AG04450 (cell line): ENCODE data around the gene DNAH8. TPM values are rescaled to one million over a fixed set of nuclear protein-coding genes. Genes with fewer than 3 reads are reported as not detected.

Experiments
- CTCF ChIA-PET: fragments of 300-600, 350-600 bp; formaldehyde crosslinking; extraction: SDS; loops from one replicate; lab custom pipeline; 2022; ENCODE audit warnings: antibody characterized with exemption, inconsistent platforms; lab: Charles Lee
- POLR2A ChIA-PET: fragments of 350-600 bp; formaldehyde crosslinking; extraction: SDS; loops from one replicate; lab custom pipeline; 2021; ENCODE audit warnings: antibody characterized with exemption, inconsistent platforms; lab: Yijun Ruan, JAX
- DNase-seq: peaks from one replicate; pipeline ENCODE4 v3.0.0-alpha.2; 2011; ENCODE audit warnings: low read depth, low spot score
- H3K27ac ChIP-seq: one replicate; pipeline ENCODE4 v1.5.1; 2012; ENCODE audit warnings: low read depth, low read length, control low read depth
- H3K27me3 ChIP-seq: one replicate; pipeline ENCODE4 v1.6.0; 2012; ENCODE audit warnings: low read length; ENCODE audit not compliant: control insufficient read depth, insufficient read depth
- H3K4me3 ChIP-seq: 2 replicates; pipeline ENCODE4 v1.5.1; 2011; ENCODE audit warnings: mild to moderate bottlenecking, low read depth, low read length, control low read depth
- H3K9me3 ChIP-seq: 2 replicates; pipeline ENCODE4 v1.5.1; 2012; ENCODE audit warnings: low read length; ENCODE audit not compliant: control insufficient read depth, insufficient read depth
- polyA plus RNA-seq: library from polyadenylated mRNA; depleted of rRNA; stranded (reverse); fragments of >200 nt; gene quantifications from 2 replicates; pipeline ENCODE4 v1.2.3, GENCODE V29; 2011
- TF ChIP-seq, protein P1 (sequence below): IDR thresholded peaks from 2 replicates; pipeline ENCODE4 v1.5.1; 2011; ENCODE audit warnings: low read depth, low read length, control low read depth, inconsistent platforms

DNAH8 gene
- polyA plus RNA-seq, 1 experiment = not detected

DNA sequence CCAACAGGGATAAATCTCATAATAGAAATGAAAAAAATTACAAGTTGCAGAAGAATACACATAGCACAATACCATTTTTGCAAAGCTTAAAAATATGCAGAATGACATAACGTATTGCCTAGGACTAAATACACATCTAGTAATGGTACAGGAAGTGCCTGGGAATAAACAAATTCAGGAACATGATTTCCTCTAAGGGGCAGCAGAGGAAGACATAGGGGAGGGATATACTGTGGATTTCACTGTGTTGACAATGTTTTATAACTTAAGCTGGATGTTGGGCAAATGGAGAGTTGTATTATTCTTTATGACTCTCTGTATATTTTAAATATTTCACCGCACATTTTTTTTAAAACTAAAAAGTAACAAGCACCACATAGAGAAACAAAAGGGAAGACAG lies 6.6 kb upstream of the DNAH8 start:
- H3K27me3 ChIP-seq = peaks cover 6% of the 10 kb centered on the region
- no peak overlapping the region for H3K4me3 ChIP-seq
- no peak for DNase-seq
- H3K9me3 ChIP-seq = no peaks in the 10 kb centered on the region; the same call in 1 of the 2 replicates
- CTCF ChIA-PET = no interaction called here
- POLR2A ChIA-PET = no interaction called here
- TF ChIP-seq, protein P1, sequence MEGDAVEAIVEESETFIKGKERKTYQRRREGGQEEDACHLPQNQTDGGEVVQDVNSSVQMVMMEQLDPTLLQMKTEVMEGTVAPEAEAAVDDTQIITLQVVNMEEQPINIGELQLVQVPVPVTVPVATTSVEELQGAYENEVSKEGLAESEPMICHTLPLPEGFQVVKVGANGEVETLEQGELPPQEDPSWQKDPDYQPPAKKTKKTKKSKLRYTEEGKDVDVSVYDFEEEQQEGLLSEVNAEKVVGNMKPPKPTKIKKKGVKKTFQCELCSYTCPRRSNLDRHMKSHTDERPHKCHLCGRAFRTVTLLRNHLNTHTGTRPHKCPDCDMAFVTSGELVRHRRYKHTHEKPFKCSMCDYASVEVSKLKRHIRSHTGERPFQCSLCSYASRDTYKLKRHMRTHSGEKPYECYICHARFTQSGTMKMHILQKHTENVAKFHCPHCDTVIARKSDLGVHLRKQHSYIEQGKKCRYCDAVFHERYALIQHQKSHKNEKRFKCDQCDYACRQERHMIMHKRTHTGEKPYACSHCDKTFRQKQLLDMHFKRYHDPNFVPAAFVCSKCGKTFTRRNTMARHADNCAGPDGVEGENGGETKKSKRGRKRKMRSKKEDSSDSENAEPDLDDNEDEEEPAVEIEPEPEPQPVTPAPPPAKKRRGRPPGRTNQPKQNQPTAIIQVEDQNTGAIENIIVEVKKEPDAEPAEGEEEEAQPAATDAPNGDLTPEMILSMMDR = no peak
- H3K27ac ChIP-seq = no peak overlapping the region

DNA sequence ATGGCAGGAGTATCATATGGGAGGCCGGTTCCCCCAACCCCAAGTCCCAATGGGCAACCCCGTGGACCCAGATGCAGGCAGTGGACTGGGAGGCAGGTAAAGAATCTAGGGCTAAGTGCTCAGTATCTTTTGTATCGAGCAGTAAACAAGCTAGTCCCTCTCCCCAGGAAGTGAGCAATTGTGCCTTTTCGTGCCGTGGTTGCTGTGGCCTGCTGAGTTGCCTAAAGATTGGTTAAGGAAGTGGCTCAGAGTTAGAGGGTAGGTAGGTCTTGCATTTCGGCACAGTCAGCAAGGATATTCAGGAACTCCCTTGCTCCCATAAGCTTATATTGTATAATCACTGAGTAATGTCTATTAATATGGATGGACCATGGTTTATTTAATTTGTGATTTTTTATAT lies 1.3 kb upstream of the DNAH8 start:
- H3K4me3 ChIP-seq = no peak overlapping the region
- TF ChIP-seq, protein P1 = no peak
- POLR2A ChIA-PET = no interaction called here
- H3K27ac ChIP-seq = no peak overlapping the region
- no peak for DNase-seq
- H3K27me3 ChIP-seq = peaks cover 29% of the 10 kb centered on the region
- CTCF ChIA-PET = interaction anchor here (0.5 kb wide), 1 partner anchor 1009 kb away, joined by 3 read pairs; no protein-coding TSS in a partner anchor
- H3K9me3 ChIP-seq = no peaks in the 10 kb centered on the region; the same call in none of the 2 replicates

DNA sequence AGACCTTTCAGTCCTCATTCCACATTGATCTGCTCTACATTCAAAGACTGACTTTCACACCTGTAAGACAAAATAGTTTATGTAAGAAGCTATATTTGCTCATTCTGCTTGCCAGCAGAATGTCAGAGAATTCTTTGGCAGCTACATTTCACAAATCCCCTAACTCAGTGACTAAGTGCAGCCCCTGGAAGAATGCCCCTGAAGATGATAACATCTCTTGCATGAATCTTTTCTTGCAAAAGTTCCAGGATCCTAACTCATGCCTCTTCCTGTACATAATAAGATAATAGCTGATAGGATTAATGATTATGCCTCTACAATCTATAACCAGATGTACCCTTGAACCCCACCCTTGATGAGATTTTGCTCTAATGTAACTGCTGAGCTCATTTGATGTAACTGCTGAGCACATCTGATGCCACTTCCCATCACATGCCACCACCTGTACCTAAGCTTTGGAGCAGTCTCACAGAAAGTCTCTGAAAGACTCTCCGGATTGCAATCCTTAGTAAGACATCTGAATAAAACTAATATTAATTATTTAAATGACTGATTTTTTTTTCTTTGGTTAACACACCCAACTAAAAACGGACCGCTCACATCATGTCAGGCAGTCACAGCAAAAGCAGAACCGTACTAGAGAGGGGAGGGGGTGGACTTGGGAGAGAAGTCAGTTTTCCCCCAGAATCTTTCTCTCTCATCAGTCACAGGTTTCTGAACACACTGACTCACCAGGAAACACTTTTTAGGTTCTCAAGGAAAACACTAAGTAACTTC lies 684 bp upstream of the DNAH8 start:
- POLR2A ChIA-PET = interaction anchor here (0.7 kb wide), 1 partner anchor 48 kb away, joined by 3 read pairs; no protein-coding TSS in a partner anchor

DNA sequence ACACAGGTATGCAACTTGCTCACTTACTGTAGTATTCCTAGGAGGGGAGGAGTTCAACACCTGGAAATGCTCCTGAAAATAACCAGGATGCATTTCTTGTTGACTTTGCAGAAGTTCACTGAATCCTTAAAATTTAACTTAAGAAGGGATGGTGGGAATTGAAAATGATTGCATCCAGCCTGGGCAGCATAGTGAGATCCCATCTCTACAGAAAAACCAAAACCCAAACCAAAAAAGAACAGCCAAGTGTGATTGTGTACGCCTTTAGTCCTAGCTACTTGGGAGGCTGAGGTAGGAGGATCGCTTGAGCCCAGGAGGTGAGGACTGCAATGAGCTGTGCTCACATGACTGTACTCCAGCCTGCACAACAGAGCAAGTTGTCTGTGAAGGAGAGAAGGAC lies 1.7 kb downstream of the DNAH8 start:
- H3K9me3 ChIP-seq = no peaks in the 10 kb centered on the region; the same call in 1 of the 2 replicates
- TF ChIP-seq, protein P1 = no peak
- POLR2A ChIA-PET = no interaction called here
- no peak overlapping the region for H3K27ac ChIP-seq
- CTCF ChIA-PET = no interaction called here
- no peak overlapping the region for H3K4me3 ChIP-seq
- H3K27me3 ChIP-seq = peaks cover 38% of the 10 kb centered on the region
- no peak for DNase-seq

More for the DNA sequence above, 684 bp upstream of the DNAH8 start:
- no peak overlapping the region for H3K27ac ChIP-seq
- no peak overlapping the region for H3K4me3 ChIP-seq
- H3K27me3 ChIP-seq = peaks cover 32% of the 10 kb centered on the region
- no peak for DNase-seq
- CTCF ChIA-PET = interaction anchor here (0.5 kb wide), 1 partner anchor 1009 kb away, joined by 3 read pairs; no protein-coding TSS in a partner anchor
- TF ChIP-seq, protein P1 = no peak
- H3K9me3 ChIP-seq = no peaks in the 10 kb centered on the region; the same call in none of the 2 replicates

DNA sequence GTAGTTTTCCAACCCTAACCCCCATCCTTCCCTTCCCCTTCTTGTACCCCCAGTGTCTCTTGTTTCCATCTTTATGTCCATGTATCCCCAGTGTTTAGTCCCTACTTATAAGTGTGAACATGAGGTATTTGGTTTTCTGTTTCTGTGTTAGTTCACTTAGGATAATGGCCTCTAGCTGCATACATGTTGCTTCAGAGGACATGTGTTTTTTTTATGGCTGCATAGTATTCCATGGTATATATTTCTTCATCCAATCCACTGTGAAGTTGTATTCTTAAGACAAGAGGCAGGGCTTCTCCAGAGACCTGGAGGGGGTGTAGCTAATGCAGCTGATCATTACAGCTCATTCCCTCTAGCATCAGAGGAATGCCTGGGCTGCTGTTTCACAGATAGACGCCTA lies 4.2 kb downstream of the DNAH8 start:
- CTCF ChIA-PET = no interaction called here
- Histone ChIP-seq H3K27me3 (peaks cover 30% of the 10 kb centered on the region), H3K4me3 (no peak overlapping the region), H3K27ac (no peak overlapping the region), H3K9me3 (no peaks in the 10 kb centered on the region; the same call in 1 of the 2 replicates)
- POLR2A ChIA-PET = no interaction called here
- TF ChIP-seq, protein P1 = no peak
- DNase-seq = no peak
